Measurements from ENCODE around the gene STX17. TPM values are rescaled to one million over a fixed set of nuclear protein-coding genes. Genes with fewer than 3 reads are reported as not detected.

The STX17 gene
- total RNA-seq, 1 experiment from 2014 or later: 24.6 TPM

DNA sequence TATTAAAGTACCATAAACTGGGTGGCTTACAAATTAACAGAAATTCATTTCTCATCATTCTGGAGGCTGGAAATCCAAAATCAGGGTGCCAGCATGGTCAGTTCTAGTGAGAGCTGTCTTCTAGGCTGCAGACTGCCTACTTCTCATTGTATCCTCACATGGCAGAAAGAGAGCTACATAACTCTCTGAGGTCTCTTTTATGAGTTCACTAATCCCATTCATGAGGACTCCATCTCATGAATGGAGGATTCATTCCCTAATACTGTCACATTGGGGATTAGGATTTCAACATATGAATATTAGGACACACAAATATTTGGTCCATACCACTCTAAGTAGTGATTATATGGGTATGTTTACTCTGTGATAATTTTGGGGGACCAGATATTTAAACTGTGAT, 108.4 kb downstream of the STX17 start:
- no peaks in the 10 kb centered on the region; the same call in 1 of the 2 replicates for H3K79me2 ChIP-seq (ENCODE audit: insufficient read depth, low read length)
- BruUV-seq (replicated peaks): no TSS peak
- no peaks in the 10 kb centered on the region for H3K27me3 ChIP-seq (ENCODE audit: insufficient read depth, low read length)
- no peak for DNase-seq (ENCODE audit: low read depth, low spot score)
- ChIA-PET POLR2A (no interaction called here), CTCF (no interaction called here), RAD21 (ENCODE audit: low non-redundant PET in 1 of 2, low total read pairs in 2 of 2, uncharacterized antibody in 2 of 2, unreplicated experiment in 2 of 2) (no interaction called here)
- H3K27ac ChIP-seq (ENCODE audit: low read depth, low read length): no peak overlapping the region
- no peak for TF ChIP-seq EZH2phosphoT487 (IDR thresholded peaks at IDR 0.05; ENCODE audit: borderline replicate concordance)
- no peak for TF ChIP-seq CBX3 (IDR thresholded peaks at IDR 0.05; ENCODE audit: low read depth)
- TF ChIP-seq, protein P1, sequence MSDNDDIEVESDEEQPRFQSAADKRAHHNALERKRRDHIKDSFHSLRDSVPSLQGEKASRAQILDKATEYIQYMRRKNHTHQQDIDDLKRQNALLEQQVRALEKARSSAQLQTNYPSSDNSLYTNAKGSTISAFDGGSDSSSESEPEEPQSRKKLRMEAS (IDR thresholded peaks at IDR 0.05): no peak
- no peak for TF ChIP-seq SP1 (IDR thresholded peaks at IDR 0.05; ENCODE audit: low read depth)
- TF ChIP-seq FOSL1 (IDR thresholded peaks at IDR 0.05; ENCODE audit: low read depth): no peak
- TF ChIP-seq YY1 (IDR thresholded peaks at IDR 0.05; ENCODE audit: extremely low read depth, insufficient replicate concordance, low read depth, low read length): no peak
- TF ChIP-seq, protein P2, sequence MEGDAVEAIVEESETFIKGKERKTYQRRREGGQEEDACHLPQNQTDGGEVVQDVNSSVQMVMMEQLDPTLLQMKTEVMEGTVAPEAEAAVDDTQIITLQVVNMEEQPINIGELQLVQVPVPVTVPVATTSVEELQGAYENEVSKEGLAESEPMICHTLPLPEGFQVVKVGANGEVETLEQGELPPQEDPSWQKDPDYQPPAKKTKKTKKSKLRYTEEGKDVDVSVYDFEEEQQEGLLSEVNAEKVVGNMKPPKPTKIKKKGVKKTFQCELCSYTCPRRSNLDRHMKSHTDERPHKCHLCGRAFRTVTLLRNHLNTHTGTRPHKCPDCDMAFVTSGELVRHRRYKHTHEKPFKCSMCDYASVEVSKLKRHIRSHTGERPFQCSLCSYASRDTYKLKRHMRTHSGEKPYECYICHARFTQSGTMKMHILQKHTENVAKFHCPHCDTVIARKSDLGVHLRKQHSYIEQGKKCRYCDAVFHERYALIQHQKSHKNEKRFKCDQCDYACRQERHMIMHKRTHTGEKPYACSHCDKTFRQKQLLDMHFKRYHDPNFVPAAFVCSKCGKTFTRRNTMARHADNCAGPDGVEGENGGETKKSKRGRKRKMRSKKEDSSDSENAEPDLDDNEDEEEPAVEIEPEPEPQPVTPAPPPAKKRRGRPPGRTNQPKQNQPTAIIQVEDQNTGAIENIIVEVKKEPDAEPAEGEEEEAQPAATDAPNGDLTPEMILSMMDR (IDR thresholded peaks at IDR 0.05 in 2 of 3, conservative IDR thresholded peaks at IDR 0.05 in 1 of 3; ENCODE audit: borderline replicate concordance in 1 of 3, insufficient read depth in 1 of 3, low read depth in 2 of 3, low read length in 2 of 3): no peak
- no peak for TF ChIP-seq CEBPB (IDR thresholded peaks at IDR 0.05; ENCODE audit: low read depth)
- TF ChIP-seq EZH2 (IDR thresholded peaks at IDR 0.05): no peak
- TF ChIP-seq SIN3A (IDR thresholded peaks at IDR 0.05; ENCODE audit: low read depth): no peak
- no peak for TF ChIP-seq RAD21 (IDR thresholded peaks at IDR 0.05; ENCODE audit: low read depth)
- TF ChIP-seq POLR2AphosphoS5 (IDR thresholded peaks at IDR 0.05; ENCODE audit: low read depth, low read length): no peak
- TF ChIP-seq ZFX (IDR thresholded peaks at IDR 0.05): no peak
- H3K9me3 ChIP-seq (ENCODE audit: control insufficient read depth in 1 of 2, insufficient read depth in 1 of 2, low read depth in 1 of 2, low read length in 2 of 2): no peaks in the 10 kb centered on the region
- H4K20me1 ChIP-seq (ENCODE audit: insufficient read depth): no peaks in the 10 kb centered on the region
- H3K4me1 ChIP-seq (ENCODE audit: control insufficient read depth in 1 of 2, insufficient read depth in 2 of 2, low read length in 2 of 2): no peaks in the 10 kb centered on the region
- no peak overlapping the region for H2AFZ ChIP-seq (ENCODE audit: low read depth, low read length, poor library complexity, severe bottlenecking)
- H3K9me2 ChIP-seq (ENCODE audit: insufficient read depth): no peaks in the 10 kb centered on the region
- no peak overlapping the region for H3K4me3 ChIP-seq (replicated peaks in 1 of 2; ENCODE audit: low read depth in 1 of 2, low read length in 2 of 2)
- no peak overlapping the region for H3K9ac ChIP-seq (ENCODE audit: low read length)
- H3K4me2 ChIP-seq (ENCODE audit: low read length): no peak overlapping the region
- peaks cover 0 to 2% of the 10 kb centered on the region in 2 experiments; a peak in 1 of 4 replicates for H3K36me3 ChIP-seq (ENCODE audit: control insufficient read depth in 1 of 2, insufficient read depth in 2 of 2, low read length in 2 of 2)
- intact Hi-C loops (cut with micrococcal nuclease): loop anchor here (10.0 kb wide), 1 partner anchor 830 kb away; no protein-coding TSS in a partner anchor
- ATAC-seq: no peak
